HepG2 (cell line): ENCODE data around the gene MYH9. TPM values are rescaled to one million over a fixed set of nuclear protein-coding genes. Genes with fewer than 3 reads are reported as not detected.

Source experiments
- CSRNP2 ChIP-seq: sonication (generic); formaldehyde crosslinking; conservative IDR thresholded peaks from 2 replicates; pipeline ENCODE4 v1.8.0; 2022; ENCODE audit warnings: low read depth, missing genetic modification reagents
- DMTF1 ChIP-seq: sonication (generic); formaldehyde crosslinking; IDR thresholded peaks from 2 replicates; pipeline ENCODE4 v1.4.0; 2020; ENCODE audit warnings: mild to moderate bottlenecking, missing genetic modification reagents
- KLF15 ChIP-seq: sonication (generic); formaldehyde crosslinking; IDR thresholded peaks from 2 replicates; pipeline ENCODE4 v1.8.1; 2023; ENCODE audit warnings: borderline replicate concordance, mild to moderate bottlenecking, inconsistent platforms, missing genetic modification reagents, mixed read lengths
- NFE2L1 ChIP-seq: sonication (generic); formaldehyde crosslinking; IDR thresholded peaks from 2 replicates; pipeline ENCODE4 v1.4.0; 2020; ENCODE audit warnings: missing genetic modification reagents, mild to moderate bottlenecking, borderline replicate concordance
- PITX1 ChIP-seq: sonication (generic); formaldehyde crosslinking; IDR thresholded peaks from 2 replicates; pipeline ENCODE4 v1.5.1; 2020; ENCODE audit warnings: mild to moderate bottlenecking, missing genetic modification reagents
- STAT5B ChIP-seq: sonication (generic); formaldehyde crosslinking; IDR thresholded peaks from 2 replicates; pipeline ENCODE4 v1.4.0; 2020; ENCODE audit warnings: missing genetic modification reagents
- ZNF142 ChIP-seq: sonication (generic); formaldehyde crosslinking; IDR thresholded peaks from 2 replicates; pipeline ENCODE4 v1.4.0; 2020; ENCODE audit warnings: missing genetic modification reagents
- ZNF225 ChIP-seq: sonication (generic); formaldehyde crosslinking; IDR thresholded peaks from 2 replicates; pipeline ENCODE4 v1.4.0; 2020; ENCODE audit warnings: mild to moderate bottlenecking, missing genetic modification reagents
- ZNF776 ChIP-seq: sonication (generic); formaldehyde crosslinking; IDR thresholded peaks from 2 replicates; pipeline ENCODE4 v1.4.0; 2020; ENCODE audit warnings: mild to moderate bottlenecking, missing genetic modification reagents
- ZSCAN20 ChIP-seq: sonication (generic); formaldehyde crosslinking; IDR thresholded peaks from 2 replicates; pipeline ENCODE4 v1.4.0; 2020; ENCODE audit warnings: missing genetic modification reagents, mild to moderate bottlenecking, borderline replicate concordance
- polyA plus RNA-seq, 8 experiments: library from polyadenylated mRNA; depleted of rRNA in 3 of 8; stranded (reverse) in 7 of 8; unstranded in 1 of 8; fragments of >200 nt; fragmentation: Illumina TruSeq in 4 of 8; extraction: Trizol in 4 of 8; gene quantifications; 2 replicates each; pipeline versions ENCODE4 v1.2.1 to v1.2.3, GENCODE V29; 2011 to 2016; ENCODE audit warnings: low read depth in 4 of 8, missing spikeins in 1 of 8, mixed read lengths in 1 of 8; ENCODE audit not compliant: insufficient read depth in 1 of 8
- total RNA-seq, 5 experiments: library from RNA; depleted of rRNA; stranded (reverse); fragments of >200 nt; fragmentation: Illumina TruSeq; extraction: Trizol; gene quantifications; 2 replicates each; pipeline ENCODE4 v1.2.3, GENCODE V29; 2016; ENCODE audit warnings: low read depth in 1 of 5
- TF ChIP-seq, protein P1 (sequence below): sonication (generic); formaldehyde crosslinking; IDR thresholded peaks from 2 replicates; pipeline ENCODE4 v1.4.0; 2020; ENCODE audit warnings: missing genetic modification reagents
- TF ChIP-seq, protein P2 (sequence below): sonication (generic); formaldehyde crosslinking; IDR thresholded peaks from 2 replicates; pipeline ENCODE4 v1.4.0; 2020; ENCODE audit warnings: missing genetic modification reagents, borderline replicate concordance
- TF ChIP-seq, protein P3 (sequence below): sonication (generic); formaldehyde crosslinking; IDR thresholded peaks from 2 replicates; pipeline ENCODE4 v1.8.0; 2022; ENCODE audit warnings: missing genetic modification reagents, low read depth, mild to moderate bottlenecking, borderline replicate concordance

MYH9 gene
- total and polyA plus RNA-seq, 2 of the 13 experiments (the other 11 are each of a cell fraction or from before 2014, with no cell fraction given): 50.7 to 98.5 TPM

DNA sequence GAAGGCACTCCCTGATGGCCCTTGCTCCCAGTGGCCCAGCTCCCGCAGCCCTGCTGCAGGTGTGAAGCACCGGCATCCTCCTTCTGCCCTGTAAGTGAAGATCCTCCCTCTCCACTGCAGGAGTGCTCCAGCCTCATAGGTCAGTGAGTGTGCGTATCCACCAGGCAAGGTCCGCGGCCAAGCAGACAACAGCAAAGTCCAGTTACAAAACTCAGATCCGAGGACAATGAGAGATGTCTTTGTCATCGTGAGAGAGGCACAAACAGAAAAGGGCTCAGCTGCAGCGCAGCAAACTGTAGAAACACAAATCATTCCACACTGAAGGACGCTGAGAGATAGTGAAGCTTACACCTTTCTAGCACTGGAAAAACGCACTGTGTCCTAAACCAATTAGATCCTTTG, 46.1 kb downstream of the MYH9 start (continued):
- no peak for TF ChIP-seq ZSCAN20 (CRISPR knock-in tag)
- TF ChIP-seq, protein P1, sequence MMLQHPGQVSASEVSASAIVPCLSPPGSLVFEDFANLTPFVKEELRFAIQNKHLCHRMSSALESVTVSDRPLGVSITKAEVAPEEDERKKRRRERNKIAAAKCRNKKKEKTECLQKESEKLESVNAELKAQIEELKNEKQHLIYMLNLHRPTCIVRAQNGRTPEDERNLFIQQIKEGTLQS (CRISPR knock-in tag): no peak
- TF ChIP-seq KLF15 (CRISPR knock-in tag): no peak
- no peak for TF ChIP-seq CSRNP2 (CRISPR knock-in tag)
- no peak for TF ChIP-seq DMTF1 (CRISPR knock-in tag)
- TF ChIP-seq, protein P2, sequence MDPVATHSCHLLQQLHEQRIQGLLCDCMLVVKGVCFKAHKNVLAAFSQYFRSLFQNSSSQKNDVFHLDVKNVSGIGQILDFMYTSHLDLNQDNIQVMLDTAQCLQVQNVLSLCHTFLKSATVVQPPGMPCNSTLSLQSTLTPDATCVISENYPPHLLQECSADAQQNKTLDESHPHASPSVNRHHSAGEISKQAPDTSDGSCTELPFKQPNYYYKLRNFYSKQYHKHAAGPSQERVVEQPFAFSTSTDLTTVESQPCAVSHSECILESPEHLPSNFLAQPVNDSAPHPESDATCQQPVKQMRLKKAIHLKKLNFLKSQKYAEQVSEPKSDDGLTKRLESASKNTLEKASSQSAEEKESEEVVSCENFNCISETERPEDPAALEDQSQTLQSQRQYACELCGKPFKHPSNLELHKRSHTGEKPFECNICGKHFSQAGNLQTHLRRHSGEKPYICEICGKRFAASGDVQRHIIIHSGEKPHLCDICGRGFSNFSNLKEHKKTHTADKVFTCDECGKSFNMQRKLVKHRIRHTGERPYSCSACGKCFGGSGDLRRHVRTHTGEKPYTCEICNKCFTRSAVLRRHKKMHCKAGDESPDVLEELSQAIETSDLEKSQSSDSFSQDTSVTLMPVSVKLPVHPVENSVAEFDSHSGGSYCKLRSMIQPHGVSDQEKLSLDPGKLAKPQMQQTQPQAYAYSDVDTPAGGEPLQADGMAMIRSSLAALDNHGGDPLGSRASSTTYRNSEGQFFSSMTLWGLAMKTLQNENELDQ: no peak
- no peak for TF ChIP-seq STAT5B
- TF ChIP-seq NFE2L1 (CRISPR knock-in tag): no peak
- TF ChIP-seq ZNF225 (CRISPR knock-in tag): no peak
- TF ChIP-seq, protein P3, sequence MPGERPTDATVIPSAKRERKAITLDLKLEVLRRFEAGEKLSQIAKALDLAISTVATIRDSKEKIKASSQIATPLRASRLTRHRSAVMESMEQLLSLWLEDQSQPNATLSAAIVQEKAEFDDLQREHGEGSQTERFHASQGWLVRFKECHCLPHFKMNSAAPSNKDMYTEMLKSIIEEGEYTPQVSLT: no peak
- no peak for TF ChIP-seq ZNF776 (CRISPR knock-in tag)
- TF ChIP-seq ZNF142 (CRISPR knock-in tag): no peak
- TF ChIP-seq PITX1 (CRISPR knock-in tag): no peak
